Measurements from ENCODE around the gene TSPAN3.

TSPAN3 gene

GRCh38 chr15:77015646-77016320, 55.1 kb downstream of the TSPAN3 start:
- TF ChIP-seq TCF12 (IDR thresholded peaks at IDR 0.05; ENCODE audit: low read depth) (no peak), EGR1 (IDR thresholded peaks at IDR 0.05) (no peak), CEBPB (IDR thresholded peaks at IDR 0.05) (no peak), ZBTB7A (IDR thresholded peaks at IDR 0.05; ENCODE audit: low read depth) (no peak), RAD21 (IDR thresholded peaks at IDR 0.05; ENCODE audit: low read depth) (no peak), YY1 (IDR thresholded peaks at IDR 0.05; ENCODE audit: low read depth) (no peak), TEAD4 (IDR thresholded peaks at IDR 0.05) (no peak), CREB1 (IDR thresholded peaks at IDR 0.05; ENCODE audit: low read depth) (no peak), TAF1 (IDR thresholded peaks at IDR 0.05; ENCODE audit: low read depth) (no peak)
- TF ChIP-seq, protein P1, sequence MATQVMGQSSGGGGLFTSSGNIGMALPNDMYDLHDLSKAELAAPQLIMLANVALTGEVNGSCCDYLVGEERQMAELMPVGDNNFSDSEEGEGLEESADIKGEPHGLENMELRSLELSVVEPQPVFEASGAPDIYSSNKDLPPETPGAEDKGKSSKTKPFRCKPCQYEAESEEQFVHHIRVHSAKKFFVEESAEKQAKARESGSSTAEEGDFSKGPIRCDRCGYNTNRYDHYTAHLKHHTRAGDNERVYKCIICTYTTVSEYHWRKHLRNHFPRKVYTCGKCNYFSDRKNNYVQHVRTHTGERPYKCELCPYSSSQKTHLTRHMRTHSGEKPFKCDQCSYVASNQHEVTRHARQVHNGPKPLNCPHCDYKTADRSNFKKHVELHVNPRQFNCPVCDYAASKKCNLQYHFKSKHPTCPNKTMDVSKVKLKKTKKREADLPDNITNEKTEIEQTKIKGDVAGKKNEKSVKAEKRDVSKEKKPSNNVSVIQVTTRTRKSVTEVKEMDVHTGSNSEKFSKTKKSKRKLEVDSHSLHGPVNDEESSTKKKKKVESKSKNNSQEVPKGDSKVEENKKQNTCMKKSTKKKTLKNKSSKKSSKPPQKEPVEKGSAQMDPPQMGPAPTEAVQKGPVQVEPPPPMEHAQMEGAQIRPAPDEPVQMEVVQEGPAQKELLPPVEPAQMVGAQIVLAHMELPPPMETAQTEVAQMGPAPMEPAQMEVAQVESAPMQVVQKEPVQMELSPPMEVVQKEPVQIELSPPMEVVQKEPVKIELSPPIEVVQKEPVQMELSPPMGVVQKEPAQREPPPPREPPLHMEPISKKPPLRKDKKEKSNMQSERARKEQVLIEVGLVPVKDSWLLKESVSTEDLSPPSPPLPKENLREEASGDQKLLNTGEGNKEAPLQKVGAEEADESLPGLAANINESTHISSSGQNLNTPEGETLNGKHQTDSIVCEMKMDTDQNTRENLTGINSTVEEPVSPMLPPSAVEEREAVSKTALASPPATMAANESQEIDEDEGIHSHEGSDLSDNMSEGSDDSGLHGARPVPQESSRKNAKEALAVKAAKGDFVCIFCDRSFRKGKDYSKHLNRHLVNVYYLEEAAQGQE (IDR thresholded peaks at IDR 0.05; ENCODE audit: low read depth), result no peak

- TF ChIP-seq TCF12 (IDR thresholded peaks at IDR 0.05; ENCODE audit: low read depth), result no peak
Observed at GRCh38 chr15:77014132-77015081, 56.5 kb downstream of the TSPAN3 start.

- no peak; the same call in 1 of the 2 replicates for TF ChIP-seq EP300 (IDR thresholded peaks at IDR 0.05; ENCODE audit: borderline replicate concordance)
- TF ChIP-seq CEBPB (IDR thresholded peaks at IDR 0.05), result no peak
- TF ChIP-seq TAF1 (IDR thresholded peaks at IDR 0.05; ENCODE audit: low read depth), result no peak
- TF ChIP-seq FOXM1 (IDR thresholded peaks at IDR 0.05; ENCODE audit: borderline replicate concordance, low read depth), result no peak
- no peak for TF ChIP-seq RAD21 (IDR thresholded peaks at IDR 0.05; ENCODE audit: low read depth)
Observed at GRCh38 chr15:77013776-77014131, 57.2 kb downstream of the TSPAN3 start.

- TF ChIP-seq CREB1 (IDR thresholded peaks at IDR 0.05; ENCODE audit: low read depth), result no peak
Observed at GRCh38 chr15:77012868-77013267, 58.0 kb downstream of the TSPAN3 start.

DNA sequence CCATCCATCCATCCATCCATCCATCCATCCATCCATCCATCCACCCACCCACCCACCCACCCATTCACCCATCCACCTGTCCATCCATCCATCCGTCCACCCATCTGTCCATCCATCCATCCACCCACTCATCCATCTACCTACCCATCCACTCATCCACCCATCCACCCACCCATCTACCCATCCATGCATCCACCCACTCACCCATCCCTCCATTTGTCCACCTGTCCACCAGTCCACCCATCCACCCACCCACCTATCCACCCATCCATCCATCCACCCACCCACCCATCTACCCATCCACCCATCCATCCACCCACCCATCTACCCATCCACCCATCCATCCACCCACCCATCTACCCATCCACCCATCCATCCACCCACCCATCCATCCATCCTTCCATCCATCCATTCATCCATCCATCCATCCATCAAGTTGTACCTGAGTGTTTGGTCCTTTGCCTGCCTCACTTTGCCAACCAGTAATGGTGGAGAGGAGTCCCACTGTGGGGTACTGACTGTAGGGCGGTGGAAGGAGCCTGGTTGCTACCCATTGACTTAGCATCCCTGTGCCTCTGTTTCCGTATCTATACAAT, 58.7 kb downstream of the TSPAN3 start:
- TF ChIP-seq, protein P2, sequence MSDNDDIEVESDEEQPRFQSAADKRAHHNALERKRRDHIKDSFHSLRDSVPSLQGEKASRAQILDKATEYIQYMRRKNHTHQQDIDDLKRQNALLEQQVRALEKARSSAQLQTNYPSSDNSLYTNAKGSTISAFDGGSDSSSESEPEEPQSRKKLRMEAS (IDR thresholded peaks at IDR 0.05), result no peak
- TF ChIP-seq EGR1 (IDR thresholded peaks at IDR 0.05) (no peak), YY1 (IDR thresholded peaks at IDR 0.05; ENCODE audit: low read depth) (no peak), RAD21 (IDR thresholded peaks at IDR 0.05; ENCODE audit: low read depth) (no peak), TEAD4 (IDR thresholded peaks at IDR 0.05) (no peak), USF1 (IDR thresholded peaks at IDR 0.05) (no peak)
- TF ChIP-seq, protein P1 (IDR thresholded peaks at IDR 0.05; ENCODE audit: low read depth), result no peak

- TF ChIP-seq EGR1 (IDR thresholded peaks at IDR 0.05) (no peak), YY1 (IDR thresholded peaks at IDR 0.05; ENCODE audit: low read depth) (no peak), TEAD4 (IDR thresholded peaks at IDR 0.05) (no peak), FOXM1 (IDR thresholded peaks at IDR 0.05; ENCODE audit: borderline replicate concordance, low read depth) (no peak), TAF1 (IDR thresholded peaks at IDR 0.05; ENCODE audit: low read depth) (no peak), RAD21 (IDR thresholded peaks at IDR 0.05; ENCODE audit: low read depth) (no peak), CEBPB (IDR thresholded peaks at IDR 0.05) (no peak), ZBTB7A (IDR thresholded peaks at IDR 0.05; ENCODE audit: low read depth) (no peak), USF1 (IDR thresholded peaks at IDR 0.05) (no peak), EP300 (IDR thresholded peaks at IDR 0.05; ENCODE audit: borderline replicate concordance) (no peak)
Observed at GRCh38 chr15:77010857-77011256, 60.1 kb downstream of the TSPAN3 start.
